H1 (cell line): Measurements from ENCODE around the gene RNF144A. TPM values are rescaled to one million over a fixed set of nuclear protein-coding genes. Genes with fewer than 3 reads are reported as not detected.

Source experiments
- RFX5 ChIP-seq: IDR thresholded peaks from 2 replicates; pipeline ENCODE4 v1.6.1; 2011; ENCODE audit warnings: low read depth, low read length, improper control_type of control experiment, borderline replicate concordance
- YY1 ChIP-seq: IDR thresholded peaks from 2 replicates; pipeline ENCODE4 v1.6.1; 2011; ENCODE audit warnings: low read depth, mild to moderate bottlenecking, low read length
- polyA plus RNA-seq, 7 experiments: library from polyadenylated mRNA; depleted of rRNA in 3 of 7; stranded (reverse) in 5 of 7; unstranded in 2 of 7; fragments of >200 nt in 5 of 7; fragments of 200-250 nt in 2 of 7; gene quantifications; 1 replicate in 5 of 7; 2 replicates in 1 of 7; 4 replicates in 1 of 7; pipeline versions ENCODE4 v1.2.1 to v1.2.3, GENCODE V29; 2011 to 2013; ENCODE audit warnings: missing spikeins in 2 of 7, mixed read lengths in 2 of 7
- total RNA-seq: library from RNA; stranded (reverse); fragmentation: NEBNext Ultra II Directional; extraction: Animal tissue kit (Norgen Biotek cat#: 25700); gene quantifications from 2 replicates; pipeline ENCODE4 v1.2.1, GENCODE V29; 2021
- TF ChIP-seq, protein P1 (sequence below): IDR thresholded peaks from 2 replicates; pipeline ENCODE4 v1.6.1; 2012; ENCODE audit warnings: low read length, inconsistent platforms

Gene RNF144A
- total and polyA plus RNA-seq, 2 of the 8 experiments (the other 6 are each of a cell fraction or from before 2014, with no cell fraction given): 14.0 to 15.0 TPM

GRCh38 chr2:6881046-6881445, 36.2 kb upstream of the RNF144A start (continued):
- TF ChIP-seq, protein P1, sequence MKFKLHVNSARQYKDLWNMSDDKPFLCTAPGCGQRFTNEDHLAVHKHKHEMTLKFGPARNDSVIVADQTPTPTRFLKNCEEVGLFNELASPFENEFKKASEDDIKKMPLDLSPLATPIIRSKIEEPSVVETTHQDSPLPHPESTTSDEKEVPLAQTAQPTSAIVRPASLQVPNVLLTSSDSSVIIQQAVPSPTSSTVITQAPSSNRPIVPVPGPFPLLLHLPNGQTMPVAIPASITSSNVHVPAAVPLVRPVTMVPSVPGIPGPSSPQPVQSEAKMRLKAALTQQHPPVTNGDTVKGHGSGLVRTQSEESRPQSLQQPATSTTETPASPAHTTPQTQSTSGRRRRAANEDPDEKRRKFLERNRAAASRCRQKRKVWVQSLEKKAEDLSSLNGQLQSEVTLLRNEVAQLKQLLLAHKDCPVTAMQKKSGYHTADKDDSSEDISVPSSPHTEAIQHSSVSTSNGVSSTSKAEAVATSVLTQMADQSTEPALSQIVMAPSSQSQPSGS: no peak
- no peak for TF ChIP-seq YY1
- TF ChIP-seq RFX5: no peak
